GM18520 (cell line): ENCODE measurements around the gene CDHR3.
"Not testable (repeated sequence)": the region's sequence is repeated elsewhere in the genome, so short reads cannot be mapped to it uniquely, and the experiment has no call there.

Source experiments
- ATAC-seq: cut with Tn5 transposase; IDR thresholded peaks from one replicate; pipeline ENCODE4 v1.9.1; 2021; ENCODE audit not compliant: unreplicated experiment

The CDHR3 gene

GRCh38 chr7:105990727-105991453 is 27.8 kb downstream of the CDHR3 start:
- ATAC-seq = no peak

DNA sequence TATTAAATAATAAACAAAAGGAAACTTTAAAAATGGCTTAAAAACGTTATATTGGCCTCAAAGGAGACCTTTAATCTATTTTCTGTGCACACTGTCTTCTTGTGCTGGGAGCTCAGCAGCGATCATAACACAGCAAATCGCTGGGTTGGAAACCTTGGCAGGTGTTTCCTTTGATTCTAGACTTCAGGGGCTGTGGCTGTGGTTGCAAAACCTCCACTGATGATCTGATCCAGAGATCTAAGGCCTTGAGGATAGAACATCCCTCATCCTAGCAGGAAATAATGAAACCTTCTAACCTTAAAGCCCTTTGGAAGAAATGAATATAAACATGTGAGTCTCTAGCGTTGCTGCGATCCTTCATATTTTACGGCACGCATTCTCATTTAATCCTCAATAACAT is 29.8 kb downstream of the CDHR3 start:
- ATAC-seq = no peak

DNA sequence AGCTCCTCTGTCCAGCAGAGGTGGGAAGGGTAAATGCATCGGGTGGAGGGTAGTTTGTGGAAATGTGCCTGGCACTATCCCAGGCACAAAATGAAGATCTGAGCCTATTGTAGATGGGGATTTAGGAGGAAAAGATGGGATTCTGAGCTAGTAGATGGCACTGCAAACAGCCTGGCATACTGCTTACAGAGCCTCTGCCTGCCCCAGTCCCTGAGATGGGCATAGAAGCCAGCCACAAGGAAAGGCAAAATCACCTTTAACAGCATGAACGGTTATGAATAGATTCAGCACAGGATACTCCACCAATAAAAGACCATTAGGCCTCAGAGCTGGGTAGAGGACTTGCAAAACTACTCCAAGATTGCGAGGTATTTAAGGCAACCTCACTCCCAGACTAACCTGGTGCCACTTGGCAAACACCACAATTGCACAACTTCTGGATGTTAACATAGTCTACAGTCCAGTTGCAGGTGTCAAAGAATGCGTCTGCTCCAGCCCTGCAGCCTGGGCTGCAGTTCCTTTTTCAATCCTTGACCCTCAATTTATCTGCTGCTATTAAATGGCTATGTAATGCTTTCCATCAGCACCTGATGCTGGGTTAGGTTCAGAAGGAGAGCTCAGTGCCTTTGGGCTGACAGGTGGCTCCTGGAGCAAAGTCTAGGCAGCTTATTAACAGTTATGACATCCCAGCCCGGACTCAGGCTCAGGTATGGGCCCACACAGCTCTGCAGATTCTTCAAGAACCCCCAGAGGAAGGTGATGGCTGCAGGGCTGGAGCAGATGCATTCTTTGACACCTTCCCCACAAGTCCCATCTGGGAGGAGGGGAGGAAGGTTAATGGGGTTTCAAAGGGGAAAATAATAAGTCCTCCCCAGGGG is 34.0 kb downstream of the CDHR3 start:
- no peak for ATAC-seq

- no peak for ATAC-seq
These were observed 36.2 kb downstream of the CDHR3 start for GRCh38 chr7:105999256-105999655.

DNA sequence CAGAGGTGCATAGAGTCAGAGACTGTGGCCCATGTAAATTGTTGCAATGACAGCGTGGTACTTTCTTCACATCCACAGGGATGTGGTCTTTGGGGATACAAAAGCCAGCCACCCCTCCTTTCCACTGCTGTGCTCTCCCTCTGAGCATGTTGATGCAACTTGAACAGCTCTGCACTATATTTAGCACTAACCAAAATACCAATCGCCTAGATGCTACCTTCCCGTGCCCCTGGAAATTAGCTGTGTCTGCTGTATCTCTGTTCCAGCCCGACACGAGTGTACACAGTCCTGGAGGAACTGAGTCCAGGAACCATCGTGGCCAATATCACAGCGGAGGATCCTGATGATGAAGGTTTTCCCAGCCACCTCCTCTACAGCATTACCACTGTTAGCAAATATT is 38.1 kb downstream of the CDHR3 start:
- ATAC-seq = no peak

DNA sequence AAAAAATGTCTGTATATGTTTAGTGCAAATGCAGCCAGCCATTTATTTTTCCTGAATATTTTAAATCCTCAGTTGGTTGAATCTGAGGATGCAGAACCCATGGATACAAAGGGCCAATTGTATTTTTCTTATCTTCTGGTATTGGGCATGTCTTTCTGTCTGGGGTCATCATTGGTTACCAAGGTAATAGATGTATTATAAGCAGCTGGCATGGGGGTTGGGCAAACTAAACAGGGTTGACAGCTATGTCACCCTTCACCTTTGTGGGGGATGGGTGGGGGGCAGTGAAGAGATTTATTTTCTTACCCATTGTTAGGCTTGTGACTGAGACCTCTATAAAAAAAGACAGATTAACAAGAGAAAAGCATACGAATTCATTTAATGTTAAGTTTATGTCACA is 38.8 kb downstream of the CDHR3 start:
- no peak for ATAC-seq

GRCh38 chr7:106003525-106004064 is 40.5 kb downstream of the CDHR3 start:
- ATAC-seq = no peak

DNA sequence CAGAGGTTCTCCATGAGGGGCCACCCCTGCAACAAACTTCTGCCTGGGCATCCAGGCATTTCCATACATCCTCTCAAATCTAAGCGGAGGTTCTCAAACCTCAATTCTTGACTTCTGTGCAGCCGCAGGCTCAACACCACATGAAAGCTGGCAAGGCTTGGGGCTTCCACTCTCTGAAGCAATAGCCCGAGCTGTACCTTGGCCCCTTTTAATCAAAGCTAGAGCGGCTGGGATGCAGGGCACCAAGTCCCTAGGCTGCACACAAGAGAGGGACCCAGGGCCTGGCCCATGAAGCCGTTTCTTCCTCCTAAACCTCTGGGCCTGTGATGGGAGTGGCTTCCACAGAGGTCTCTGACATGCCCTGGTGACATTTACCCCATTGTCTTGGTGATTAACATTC is 43.8 kb downstream of the CDHR3 start:
- ATAC-seq = no peak

GRCh38 chr7:106007796-106008195 is 44.7 kb downstream of the CDHR3 start:
- not testable (repeated sequence) for ATAC-seq

GRCh38 chr7:106009503-106010226 is 46.6 kb downstream of the CDHR3 start:
- peak; percentile 55 for ATAC-seq

- ATAC-seq = no peak
These were observed 47.3 kb downstream of the CDHR3 start for GRCh38 chr7:106010331-106010730.

GRCh38 chr7:106010866-106011265 is 47.8 kb downstream of the CDHR3 start:
- no peak for ATAC-seq

GRCh38 chr7:106012184-106012583 is 49.1 kb downstream of the CDHR3 start:
- no peak for ATAC-seq

- ATAC-seq = no peak
These were observed 49.9 kb downstream of the CDHR3 start for GRCh38 chr7:106012935-106013439.

DNA sequence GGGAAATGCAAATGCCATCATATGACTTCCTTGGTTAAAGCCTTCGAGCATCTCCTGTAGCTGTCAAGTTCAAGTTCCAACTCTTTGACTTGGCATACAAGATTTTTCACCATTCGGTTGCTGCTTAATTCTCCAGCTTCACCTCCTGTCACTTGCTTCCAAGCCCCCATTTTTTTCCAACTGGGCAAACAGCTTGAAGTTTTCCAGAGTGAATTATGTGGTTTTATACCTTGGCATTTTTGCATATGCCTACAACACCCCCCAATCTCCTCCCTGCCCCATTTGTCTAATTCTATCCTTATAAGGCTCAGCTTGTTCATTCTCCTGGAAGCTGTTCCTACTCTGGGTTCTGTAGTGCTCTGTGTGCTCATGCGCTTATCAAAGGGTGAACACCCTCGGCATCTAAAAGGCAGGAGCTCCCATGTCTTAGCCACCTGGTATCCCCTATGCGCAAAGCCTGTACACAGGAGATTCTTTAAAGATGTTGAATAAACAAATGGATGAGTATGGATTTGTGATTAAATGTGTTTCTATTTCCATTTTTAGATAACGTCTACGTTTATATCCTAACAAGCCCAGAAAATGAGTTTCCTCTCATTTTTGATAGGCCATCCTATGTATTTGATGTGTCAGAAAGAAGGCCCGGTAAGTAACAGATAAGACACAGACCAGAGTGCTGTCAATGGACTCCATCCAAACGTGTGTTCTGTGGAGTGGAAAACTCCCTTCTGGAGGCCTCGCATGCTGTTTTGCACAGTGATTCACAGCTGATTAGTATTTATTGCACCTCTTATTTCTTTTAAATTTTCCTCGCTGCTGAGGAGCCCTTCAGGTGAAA is 52.5 kb downstream of the CDHR3 start:
- ATAC-seq = no peak

DNA sequence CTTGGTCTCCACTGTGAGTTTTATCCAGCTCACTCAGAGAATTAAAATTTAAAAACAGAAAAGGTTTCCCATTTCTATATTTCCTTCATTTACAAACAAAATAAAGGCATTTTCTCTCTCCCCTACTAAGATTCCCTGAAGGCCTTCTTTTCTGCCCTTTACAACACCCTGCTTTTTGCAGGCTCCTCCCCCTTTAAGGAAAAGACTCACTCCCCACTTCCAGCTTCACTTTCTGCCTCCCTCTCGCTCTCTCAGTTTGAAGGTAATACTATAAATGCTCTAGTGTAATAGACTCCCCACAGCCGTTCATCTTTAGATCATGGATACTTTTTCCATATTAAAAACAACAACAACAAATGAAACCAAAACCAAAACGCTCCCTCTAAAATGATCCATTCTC is 53.3 kb downstream of the CDHR3 start:
- no peak for ATAC-seq

GRCh38 chr7:106017657-106018056 is 54.6 kb downstream of the CDHR3 start:
- ATAC-seq = no peak

DNA sequence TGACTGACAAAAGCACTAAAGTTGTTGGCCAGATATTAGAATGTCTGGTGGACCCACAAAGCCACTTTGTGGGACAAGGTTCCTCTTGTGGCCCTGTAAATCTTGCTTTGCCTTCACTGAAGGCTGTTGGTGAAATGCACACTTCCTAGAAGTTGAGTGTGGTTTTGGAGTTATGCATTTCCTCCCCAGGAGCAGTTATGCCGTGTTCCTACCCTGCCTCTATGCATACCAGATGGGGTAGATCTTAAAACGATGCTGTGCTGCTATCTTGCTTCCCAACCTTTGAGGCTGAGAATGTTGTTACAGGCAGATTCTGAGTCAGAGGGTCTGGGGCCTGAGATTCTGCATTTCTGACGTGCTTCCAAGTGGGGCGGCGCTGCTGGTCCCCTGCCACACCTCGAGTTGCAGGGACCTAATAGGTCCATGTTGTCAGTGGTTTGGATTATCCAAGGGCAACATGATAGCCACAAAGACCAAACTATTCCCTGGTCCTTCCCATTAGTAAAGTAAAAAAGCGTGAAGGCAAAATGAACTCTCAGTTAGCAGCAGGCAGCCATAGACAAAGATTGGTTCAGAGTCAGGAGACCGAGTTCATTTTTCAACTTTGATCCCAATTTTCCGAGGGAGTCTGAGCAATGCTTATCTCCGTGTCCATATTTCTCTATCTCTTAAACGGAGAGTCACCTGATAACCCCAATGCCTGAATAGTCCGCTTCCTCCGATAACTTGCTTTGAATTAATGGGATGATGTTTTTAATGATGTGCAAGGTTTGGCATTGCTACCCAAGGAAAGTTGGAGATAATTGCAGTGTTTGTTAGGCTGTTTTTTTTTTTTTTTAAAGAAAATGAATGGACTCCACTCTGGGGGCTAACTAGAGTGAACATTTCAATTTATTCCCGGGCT is 55.8 kb downstream of the CDHR3 start:
- ATAC-seq = no peak

DNA sequence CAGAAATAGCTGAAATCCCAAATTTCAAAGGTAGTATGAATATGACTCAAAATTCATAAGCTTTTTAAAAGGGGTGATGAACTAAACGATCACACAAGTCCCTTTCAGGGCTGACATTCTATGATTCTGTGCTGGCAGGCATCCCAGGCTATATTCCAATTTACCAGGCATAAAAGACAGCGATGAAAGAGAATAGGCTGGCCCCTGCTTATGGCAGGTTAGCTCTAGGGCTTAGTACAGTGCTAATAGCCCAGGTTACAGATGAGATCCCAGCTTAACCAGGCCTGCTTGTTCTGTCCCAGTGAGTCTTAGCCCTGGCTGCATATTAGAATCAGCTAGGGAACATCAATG is 56.4 kb downstream of the CDHR3 start:
- no peak for ATAC-seq
